HUES64 (cell line): ENCODE data around the gene MEF2A. TPM values are rescaled to one million over a fixed set of nuclear protein-coding genes. Genes with fewer than 3 reads are reported as not detected.
"Not testable (repeated sequence)": the region's sequence is repeated elsewhere in the genome, so short reads cannot be mapped to it uniquely, and the experiment has no call there.

Experiments used
- H3K27ac ChIP-seq: 2 replicates; pipeline ENCODE4 v1.7.0; 2013; ENCODE audit warnings: low read depth, low read length, inconsistent platforms
- H3K27me3 ChIP-seq: 2 replicates; pipeline ENCODE4 v1.6.1; 2013; ENCODE audit warnings: mild to moderate bottlenecking, low read length; ENCODE audit not compliant: insufficient read depth
- H3K36me3 ChIP-seq: 2 replicates; pipeline ENCODE4 v1.6.1; 2013; ENCODE audit warnings: mild to moderate bottlenecking, low read length; ENCODE audit not compliant: insufficient read depth
- H3K4me1 ChIP-seq: 2 replicates; pipeline ENCODE4 v1.6.1; 2013; ENCODE audit warnings: mild to moderate bottlenecking, low read length, moderate library complexity; ENCODE audit not compliant: insufficient read depth
- H3K4me3 ChIP-seq: 2 replicates; pipeline ENCODE4 v1.5.1; 2013; ENCODE audit warnings: mild to moderate bottlenecking, low read length, moderate library complexity
- H3K9ac ChIP-seq: 2 replicates; pipeline ENCODE4 v1.6.1; 2013; ENCODE audit warnings: mild to moderate bottlenecking, low read depth, low read length
- H3K9me3 ChIP-seq: 2 replicates; pipeline ENCODE4 v1.6.1; 2013; ENCODE audit warnings: low read depth, low read length; ENCODE audit not compliant: insufficient read depth
- WGBS: fragments of 150-250, 120-280 bp; methylation state at CpG from one replicate; pipeline ENCODE4 v1.1.7; 2013; ENCODE audit warnings: missing lambda C conversion rate; 5-methylcytosine and 5-hydroxymethylcytosine counted together
- polyA plus RNA-seq, 2 experiments: library from polyadenylated mRNA; stranded (reverse); fragments of 50-300 nt; gene quantifications; one replicate each; pipeline ENCODE4 v1.2.3, GENCODE V29; 2013

MEF2A gene
- polyA plus RNA-seq (2013, experiment 1 of 2): 11.8 TPM
- 15.8 TPM for polyA plus RNA-seq (2013, experiment 2 of 2)

DNA sequence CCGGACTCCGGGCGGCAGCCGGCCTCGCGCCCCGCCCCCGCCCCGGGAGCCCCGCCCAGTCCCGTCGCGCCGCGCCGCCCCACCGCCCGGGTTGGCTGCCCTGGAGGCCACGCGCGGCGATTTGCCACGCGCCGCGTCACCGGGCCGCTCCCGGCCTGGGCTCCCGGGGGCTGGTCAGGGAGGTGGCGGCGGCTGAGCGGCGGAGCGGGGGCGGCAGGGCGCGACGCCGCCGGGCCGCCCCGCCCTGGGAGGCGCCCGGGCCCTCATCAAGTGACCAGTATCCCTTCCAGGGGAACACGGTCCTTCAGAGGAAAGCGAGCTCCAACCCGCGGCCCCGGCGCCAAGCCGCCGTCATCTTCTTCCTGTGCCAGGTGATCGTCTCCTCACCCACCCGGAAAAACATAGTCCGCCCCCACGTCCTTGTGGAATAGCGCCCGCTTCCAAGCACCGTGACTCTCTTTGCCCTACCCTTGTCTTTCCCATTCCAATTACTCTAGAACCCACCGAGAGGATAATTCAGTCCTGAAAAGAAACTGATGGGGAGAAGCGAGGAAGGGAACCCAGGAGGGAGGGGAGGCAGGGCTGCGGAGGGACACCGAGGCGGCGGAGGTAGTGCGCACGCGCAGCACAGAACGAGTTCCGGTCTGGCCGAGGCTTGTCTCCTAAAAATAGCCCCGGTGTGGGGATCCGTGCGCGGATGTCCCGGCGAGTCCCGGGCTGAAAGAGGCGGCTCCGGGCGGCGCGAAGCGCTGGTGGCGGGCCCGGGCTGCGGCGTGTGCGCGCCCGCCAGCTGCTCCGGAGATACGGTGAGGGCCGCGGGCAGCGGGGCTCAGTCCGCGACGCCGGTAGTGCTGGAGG lies at the start of gene MEF2A:
TSS of gene MEF2A (plus strand) at position 686 of the 858 bp plus-strand sequence. CDS start 67,136 bp downstream, outside the sequence.
- peak within 1 kb of the TSS; percentile 85 for H3K9ac ChIP-seq
- under 1% methylated on average over 101 of the region's 101 CpGs for WGBS
- peak within 1 kb of the TSS; percentile 92 for H3K4me3 ChIP-seq
- peaks cover 39% of the 10 kb centered on the region for H3K4me1 ChIP-seq
- no peaks in the 10 kb centered on the region for H3K9me3 ChIP-seq
- no peaks in the 10 kb centered on the region for H3K36me3 ChIP-seq
- no peaks in the 10 kb centered on the region for H3K27me3 ChIP-seq
- H3K27ac ChIP-seq: peak within 1 kb of the TSS; percentile 92

DNA sequence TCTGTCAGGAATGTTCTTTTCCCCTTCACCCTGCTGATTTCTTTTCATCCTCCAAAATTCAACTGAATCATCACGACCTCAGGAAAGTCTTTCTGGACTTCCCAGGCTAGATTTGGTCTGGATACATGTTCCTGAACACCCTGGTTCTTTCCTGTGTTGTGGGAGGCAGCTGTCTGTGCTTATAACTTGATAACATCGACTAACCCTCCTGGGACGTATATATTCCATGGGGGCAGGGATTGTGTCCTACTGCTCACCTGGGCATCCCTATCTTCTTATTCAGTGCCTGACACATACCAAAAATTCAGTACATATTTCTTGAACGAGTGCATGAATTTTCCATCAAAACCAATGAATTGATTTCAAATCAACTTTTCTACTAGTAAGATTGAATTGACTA lies 47.6 kb upstream of the MEF2A start:
- no peaks in the 10 kb centered on the region for H3K4me1 ChIP-seq
- no peak overlapping the region for H3K9ac ChIP-seq
- 92% methylated on average over 4 of the region's 4 CpGs for WGBS
- no peak overlapping the region for H3K27ac ChIP-seq
- no peaks in the 10 kb centered on the region for H3K9me3 ChIP-seq
- no peak overlapping the region for H3K4me3 ChIP-seq
- H3K27me3 ChIP-seq: no peaks in the 10 kb centered on the region
- H3K36me3 ChIP-seq: no peaks in the 10 kb centered on the region

- not testable (repeated sequence) for H3K4me3 ChIP-seq, H3K4me1 ChIP-seq, H3K27ac ChIP-seq, H3K9me3 ChIP-seq, H3K9ac ChIP-seq, H3K36me3 ChIP-seq, H3K27me3 ChIP-seq
- WGBS: 80% methylated on average over 1 of the region's 1 CpG
Observed at GRCh38 chr15:99519366-99519765, 46.4 kb upstream of the MEF2A start.

GRCh38 chr15:99522288-99522687 lies 43.5 kb upstream of the MEF2A start:
- Histone ChIP-seq H3K4me1 (no peaks in the 10 kb centered on the region), H3K27ac (no peak overlapping the region), H3K9me3 (no peaks in the 10 kb centered on the region), H3K27me3 (no peaks in the 10 kb centered on the region), H3K4me3 (no peak overlapping the region), H3K36me3 (no peaks in the 10 kb centered on the region), H3K9ac (no peak overlapping the region)
- WGBS: 92% methylated on average over 3 of the region's 4 CpGs

GRCh38 chr15:99526176-99526575 lies 39.6 kb upstream of the MEF2A start:
- no peak overlapping the region for H3K9ac ChIP-seq
- H3K9me3 ChIP-seq: no peaks in the 10 kb centered on the region
- no peaks in the 10 kb centered on the region for H3K36me3 ChIP-seq
- H3K27ac ChIP-seq: no peak overlapping the region
- H3K27me3 ChIP-seq: no peaks in the 10 kb centered on the region
- no peak overlapping the region for H3K4me3 ChIP-seq
- H3K4me1 ChIP-seq: no peaks in the 10 kb centered on the region
- WGBS: 82% methylated on average over 4 of the region's 4 CpGs

DNA sequence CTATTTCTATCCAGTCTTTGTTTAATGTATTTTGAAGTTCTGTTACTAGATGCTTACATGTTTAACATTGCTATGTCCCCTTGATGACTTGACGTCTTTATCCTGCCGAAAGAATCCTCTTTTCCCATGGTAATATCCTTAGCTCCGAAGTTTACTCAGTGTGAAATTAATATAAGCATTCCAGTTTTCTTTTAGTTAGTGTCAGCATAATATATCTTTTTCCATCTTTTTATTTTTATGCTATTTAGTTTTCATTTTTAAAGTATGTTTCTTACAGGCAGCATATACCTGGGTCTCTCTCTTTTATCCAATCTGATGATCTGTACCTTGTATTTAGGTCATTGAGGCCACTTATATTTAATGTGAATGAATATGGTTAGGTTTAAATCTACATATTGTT lies 39.1 kb upstream of the MEF2A start:
- Histone ChIP-seq H3K9ac (no peak overlapping the region), H3K9me3 (no peaks in the 10 kb centered on the region), H3K4me1 (no peaks in the 10 kb centered on the region), H3K27me3 (no peaks in the 10 kb centered on the region), H3K4me3 (no peak overlapping the region), H3K27ac (no peak overlapping the region), H3K36me3 (no peaks in the 10 kb centered on the region)
- WGBS: 83% methylated on average over 3 of the region's 3 CpGs

DNA sequence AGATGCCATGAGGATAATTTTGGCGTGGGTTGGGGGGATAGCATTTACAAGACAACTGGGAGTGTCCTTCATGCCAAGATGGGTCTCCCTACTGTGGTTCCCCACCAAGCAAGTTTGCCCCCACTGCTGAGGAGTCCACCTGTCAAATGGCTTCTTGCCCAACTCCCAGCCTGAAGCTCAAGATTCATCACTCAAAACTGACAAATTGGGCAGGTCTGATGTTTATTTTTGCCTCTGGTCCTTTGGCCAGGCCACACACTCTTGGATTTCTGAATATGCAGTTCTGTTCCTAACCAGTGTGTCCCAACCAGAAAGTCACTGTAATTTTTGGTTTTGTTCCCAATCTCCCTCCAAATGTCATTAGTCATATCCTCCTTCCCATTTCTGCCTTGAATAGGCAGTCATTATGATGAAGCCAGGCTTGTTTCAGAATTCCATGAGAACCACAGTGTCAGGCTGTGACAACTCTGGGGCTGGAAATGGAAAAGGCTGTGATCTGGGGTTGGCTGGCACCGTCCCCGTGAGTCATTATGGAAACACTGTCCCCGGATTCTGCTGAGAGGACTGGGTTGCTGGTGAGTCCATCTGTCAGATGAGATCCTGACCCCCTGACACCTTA lies 29.3 kb upstream of the MEF2A start:
- H3K9ac ChIP-seq: no peak overlapping the region
- no peaks in the 10 kb centered on the region for H3K27me3 ChIP-seq
- H3K36me3 ChIP-seq: no peaks in the 10 kb centered on the region
- no peaks in the 10 kb centered on the region for H3K9me3 ChIP-seq
- 90% methylated on average over 4 of the region's 4 CpGs for WGBS
- H3K4me3 ChIP-seq: no peak overlapping the region
- no peak overlapping the region for H3K27ac ChIP-seq
- no peaks in the 10 kb centered on the region for H3K4me1 ChIP-seq

- H3K9ac ChIP-seq: no peak overlapping the region
- H3K27me3 ChIP-seq: no peaks in the 10 kb centered on the region
- 84% methylated on average over 4 of the region's 4 CpGs for WGBS
- H3K27ac ChIP-seq: no peak overlapping the region
- H3K36me3 ChIP-seq: no peaks in the 10 kb centered on the region
- no peaks in the 10 kb centered on the region for H3K4me1 ChIP-seq
- H3K9me3 ChIP-seq: no peaks in the 10 kb centered on the region
- no peak overlapping the region for H3K4me3 ChIP-seq
Observed at GRCh38 chr15:99537344-99537743, 28.4 kb upstream of the MEF2A start.

- Histone ChIP-seq H3K9ac (no peak overlapping the region), H3K36me3 (no peaks in the 10 kb centered on the region), H3K4me3 (no peak overlapping the region), H3K27me3 (no peaks in the 10 kb centered on the region), H3K27ac (no peak overlapping the region), H3K9me3 (no peaks in the 10 kb centered on the region), H3K4me1 (no peaks in the 10 kb centered on the region)
- WGBS: 69% methylated on average over 1 of the region's 1 CpG
Observed at GRCh38 chr15:99538261-99538660, 27.5 kb upstream of the MEF2A start.

- H3K4me1 ChIP-seq: no peaks in the 10 kb centered on the region
- no peak overlapping the region for H3K9ac ChIP-seq
- H3K27me3 ChIP-seq: no peaks in the 10 kb centered on the region
- H3K27ac ChIP-seq: no peak overlapping the region
- H3K36me3 ChIP-seq: no peaks in the 10 kb centered on the region
- no peak overlapping the region for H3K4me3 ChIP-seq
- no peaks in the 10 kb centered on the region for H3K9me3 ChIP-seq
Observed at GRCh38 chr15:99542828-99543227, 23.0 kb upstream of the MEF2A start.

GRCh38 chr15:99545605-99546004 lies 20.2 kb upstream of the MEF2A start:
- no peaks in the 10 kb centered on the region for H3K4me1 ChIP-seq
- H3K9ac ChIP-seq: no peak overlapping the region
- H3K27me3 ChIP-seq: no peaks in the 10 kb centered on the region
- no peaks in the 10 kb centered on the region for H3K9me3 ChIP-seq
- no peaks in the 10 kb centered on the region for H3K36me3 ChIP-seq
- H3K4me3 ChIP-seq: no peak overlapping the region
- H3K27ac ChIP-seq: no peak overlapping the region
